HUDEP-2 (cell line): Measurements from ENCODE around the gene ARID3A.
"Not testable (repeated sequence)": the region's sequence is repeated elsewhere in the genome, so short reads cannot be mapped to it uniquely, and the experiment has no call there.

ENCODE experiments used
- DNase-seq, 76 experiments: peaks; one replicate each; lab custom pipeline; 2025; ENCODE audit not compliant: unreplicated experiment in 76 of 76; lab: John Stamatoyannopoulos, UW

The ARID3A gene

DNA sequence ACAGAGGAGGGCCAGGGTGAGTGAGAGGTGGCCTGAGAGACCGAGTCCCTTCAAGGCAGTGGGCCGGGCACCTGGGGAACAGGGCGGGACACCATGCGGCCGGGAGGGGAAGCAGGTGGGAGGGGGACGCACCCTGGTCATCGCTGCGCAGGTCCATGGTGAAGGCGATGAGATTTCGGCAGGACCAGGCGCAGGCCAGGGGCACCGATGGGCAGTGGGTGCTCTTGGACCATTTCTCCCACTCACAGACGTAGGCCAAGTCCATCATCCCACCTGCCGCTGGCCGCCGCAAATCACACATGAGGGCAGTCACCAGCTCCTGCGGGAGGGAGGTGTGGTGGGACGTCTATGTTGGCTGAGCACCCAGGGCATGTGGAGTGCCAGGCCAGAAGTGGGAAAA is 35.0 kb upstream of the ARID3A start:
- DNase-seq = no peak

DNA sequence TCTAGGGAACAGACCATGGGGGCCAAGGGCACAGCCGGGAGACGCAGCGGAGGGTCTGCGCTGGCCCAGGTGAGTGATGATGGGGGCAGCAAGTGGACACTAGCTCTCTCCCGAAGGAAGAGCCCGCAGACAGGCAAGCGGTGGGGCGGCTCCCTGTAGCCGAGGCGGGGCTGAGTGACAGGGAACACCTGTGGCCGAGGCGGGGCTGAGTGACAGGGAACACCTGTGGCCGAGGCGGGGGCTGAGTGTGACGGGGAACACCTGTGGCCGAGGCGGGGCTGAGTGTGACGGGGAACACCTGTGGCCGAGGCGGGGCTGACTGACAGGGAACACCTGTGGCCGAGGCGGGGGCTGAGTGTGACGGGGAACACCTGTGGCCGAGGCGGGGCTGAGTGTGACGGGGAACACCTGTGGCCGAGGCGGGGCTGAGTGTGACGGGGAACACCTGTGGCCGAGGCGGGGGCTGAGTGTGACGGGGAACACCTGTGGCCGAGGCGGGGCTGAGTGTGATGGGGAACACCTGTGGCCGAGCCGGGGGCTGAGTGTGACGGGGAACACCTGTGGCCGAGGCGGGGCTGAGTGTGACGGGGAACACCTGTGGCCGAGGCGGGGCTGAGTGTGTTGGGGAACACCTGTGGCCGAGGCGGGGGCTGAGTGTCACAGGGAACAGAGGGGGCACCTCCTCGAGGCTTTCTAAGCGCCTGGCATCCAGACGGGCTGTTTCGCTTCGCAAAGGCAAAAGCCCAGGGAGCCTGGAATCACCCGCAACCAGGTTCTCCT is 34.2 kb upstream of the ARID3A start:
- not testable (repeated sequence) for DNase-seq

DNA sequence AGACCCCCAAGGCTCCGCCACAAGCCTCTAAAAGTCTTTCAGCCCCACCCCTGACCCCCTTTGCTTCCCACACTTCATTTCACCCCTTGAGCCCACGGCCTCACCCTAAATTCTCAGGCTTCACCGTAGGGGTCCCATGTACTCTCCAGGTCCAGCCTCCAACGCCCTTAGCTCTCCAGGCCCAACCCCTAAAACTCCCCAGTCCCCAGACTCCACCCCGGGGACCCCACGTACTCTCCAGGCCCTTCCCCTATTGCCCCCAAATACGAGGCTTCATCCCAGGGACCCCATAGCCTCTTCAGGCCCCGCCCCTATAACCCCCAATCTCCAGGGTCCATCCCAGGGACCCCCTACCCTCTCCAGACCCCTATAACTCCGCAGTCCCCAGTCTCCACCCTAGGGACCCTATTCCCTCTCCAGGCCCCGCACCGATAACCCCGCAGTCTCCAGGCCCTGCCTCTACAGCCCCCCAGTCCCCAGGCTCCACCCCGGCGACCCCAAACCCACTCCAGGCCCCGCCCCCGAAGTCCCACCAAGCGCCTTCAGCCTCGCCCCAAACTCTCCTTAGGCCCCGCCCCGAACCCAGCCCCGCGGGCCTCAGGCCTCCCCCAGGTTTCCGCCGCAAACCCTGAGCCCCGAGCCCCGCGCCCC is 33.5 kb upstream of the ARID3A start:
- DNase-seq = peak in 11 of 76 experiments; percentile 23 to 56 (median 48)

GRCh38 chr19:892894-893689 is 32.7 kb upstream of the ARID3A start, which contains the start of the genes MED16 and RNU6-9:
TSS of gene MED16 (minus strand) at chr19:893187. CDS start at chr19:891131, 2,056 bp downstream.
TSS of gene RNU6-9 (plus strand) at chr19:893484.
- DNase-seq = peak in 72 of 76 experiments; percentile 61 to 96 (median 91)

GRCh38 chr19:896434-896833 is 29.4 kb upstream of the ARID3A start:
- DNase-seq = no peak

DNA sequence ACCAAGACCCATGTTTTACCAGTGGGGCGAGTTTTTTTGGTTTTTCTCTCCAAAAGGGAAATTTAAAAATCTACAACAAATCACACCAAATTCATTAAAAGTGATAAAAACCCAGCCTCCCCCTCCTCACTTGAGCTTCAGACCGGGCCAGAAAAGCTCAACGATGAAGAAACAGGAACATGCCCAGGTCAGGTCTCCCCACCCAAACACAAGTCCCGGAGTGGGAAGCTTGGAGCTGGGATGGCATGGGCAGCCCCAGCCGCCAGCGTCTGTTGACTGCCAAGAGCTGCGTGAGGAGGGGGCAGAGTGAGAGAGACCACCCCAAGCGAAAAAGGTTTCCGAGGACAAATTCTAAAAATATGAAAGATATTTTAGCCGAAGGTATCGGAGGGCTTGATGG is 28.8 kb upstream of the ARID3A start:
- no peak for DNase-seq

- no peak for DNase-seq
Measured at GRCh38 chr19:897442-898039, 28.3 kb upstream of the ARID3A start.

- peak in 1 of 76 experiments; percentile 32 for DNase-seq
Measured at GRCh38 chr19:898663-899062, 27.2 kb upstream of the ARID3A start.

DNA sequence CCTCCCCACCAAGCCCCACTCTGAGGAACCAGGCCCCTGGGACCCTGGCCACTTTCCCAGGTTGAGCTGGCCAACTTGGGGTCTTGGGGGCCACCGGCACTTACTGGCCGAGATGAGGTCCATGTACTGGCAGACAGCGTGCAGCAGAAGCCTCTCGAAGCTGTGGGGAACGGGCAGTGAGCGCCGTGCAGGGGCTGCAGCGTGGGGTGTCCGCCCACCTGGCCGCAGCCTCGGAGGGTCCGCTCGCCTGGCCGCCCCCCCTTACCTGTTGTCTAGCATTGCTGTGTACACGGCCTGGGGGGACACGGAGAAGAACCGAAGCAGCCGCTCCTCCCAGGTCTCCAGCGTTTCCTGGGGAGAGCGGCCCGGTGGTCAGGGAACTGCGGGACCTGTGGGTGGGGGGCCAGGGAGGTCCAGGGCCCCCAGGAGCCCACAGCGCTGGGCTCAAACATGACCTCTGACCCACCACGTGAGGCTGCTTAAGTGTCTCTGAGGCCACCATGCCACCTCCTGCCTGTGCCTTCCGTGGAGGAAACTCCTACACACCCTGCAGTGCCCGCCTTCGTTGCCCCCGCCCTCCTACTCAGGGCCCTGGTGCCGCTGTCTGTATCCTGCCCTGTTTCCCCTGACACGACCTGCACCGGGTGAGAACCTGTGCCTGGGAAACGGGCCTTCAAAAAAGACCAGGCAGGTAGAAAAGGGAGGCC is 26.3 kb upstream of the ARID3A start:
- DNase-seq = peak in 46 of 76 experiments; percentile 12 to 72 (median 44)

GRCh38 chr19:900043-900301 is 25.9 kb upstream of the ARID3A start:
- DNase-seq = peak in 6 of 76 experiments; percentile 29 to 69 (median 55)

- DNase-seq = peak in 55 of 76 experiments; percentile 30 to 87 (median 72)
Measured at GRCh38 chr19:900302-901111, 25.3 kb upstream of the ARID3A start.

DNA sequence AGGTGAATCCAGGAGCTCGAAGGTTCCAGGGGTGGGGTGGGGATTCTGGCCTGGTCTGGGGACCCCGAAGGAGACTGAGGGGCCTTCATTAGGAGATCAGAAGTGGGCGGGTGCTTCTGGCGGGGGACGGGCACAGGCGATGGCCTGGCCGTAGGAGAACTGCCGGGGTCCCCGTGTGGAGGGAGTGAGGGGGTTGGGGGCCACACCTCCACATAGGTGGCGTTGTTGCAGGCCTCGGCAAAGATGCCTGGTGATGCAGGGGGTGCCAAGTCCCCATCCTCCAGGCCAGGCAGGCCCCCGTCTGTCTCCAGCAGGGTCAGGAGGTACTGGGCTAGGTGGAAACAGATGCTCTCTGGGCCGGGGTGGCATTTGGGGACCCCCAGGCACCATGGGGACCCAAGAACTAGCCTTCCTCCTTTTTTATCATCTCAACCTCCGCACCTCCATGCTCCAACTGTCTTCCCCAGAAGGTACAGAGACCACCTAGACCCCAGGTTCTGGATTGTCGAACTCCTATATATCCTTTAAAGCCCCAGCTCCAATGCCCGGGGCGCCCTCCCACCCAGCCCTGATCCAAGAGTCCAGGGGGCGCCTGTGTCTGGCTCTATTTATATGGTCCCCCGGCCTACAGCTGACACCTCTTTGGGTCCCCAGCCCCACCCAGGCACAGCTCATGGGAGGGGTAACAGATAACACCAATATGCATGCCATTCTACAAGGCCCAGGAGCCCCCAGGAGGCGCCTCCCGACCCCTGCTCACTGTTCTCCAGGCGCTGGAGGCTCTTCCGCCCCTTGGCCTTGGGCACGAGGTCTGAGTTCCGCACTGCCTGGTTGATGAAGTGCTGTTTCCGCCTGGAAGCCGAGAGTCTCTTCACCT is 24.4 kb upstream of the ARID3A start:
- DNase-seq = no peak

- DNase-seq = no peak
Measured at GRCh38 chr19:902093-902370, 23.8 kb upstream of the ARID3A start.

DNA sequence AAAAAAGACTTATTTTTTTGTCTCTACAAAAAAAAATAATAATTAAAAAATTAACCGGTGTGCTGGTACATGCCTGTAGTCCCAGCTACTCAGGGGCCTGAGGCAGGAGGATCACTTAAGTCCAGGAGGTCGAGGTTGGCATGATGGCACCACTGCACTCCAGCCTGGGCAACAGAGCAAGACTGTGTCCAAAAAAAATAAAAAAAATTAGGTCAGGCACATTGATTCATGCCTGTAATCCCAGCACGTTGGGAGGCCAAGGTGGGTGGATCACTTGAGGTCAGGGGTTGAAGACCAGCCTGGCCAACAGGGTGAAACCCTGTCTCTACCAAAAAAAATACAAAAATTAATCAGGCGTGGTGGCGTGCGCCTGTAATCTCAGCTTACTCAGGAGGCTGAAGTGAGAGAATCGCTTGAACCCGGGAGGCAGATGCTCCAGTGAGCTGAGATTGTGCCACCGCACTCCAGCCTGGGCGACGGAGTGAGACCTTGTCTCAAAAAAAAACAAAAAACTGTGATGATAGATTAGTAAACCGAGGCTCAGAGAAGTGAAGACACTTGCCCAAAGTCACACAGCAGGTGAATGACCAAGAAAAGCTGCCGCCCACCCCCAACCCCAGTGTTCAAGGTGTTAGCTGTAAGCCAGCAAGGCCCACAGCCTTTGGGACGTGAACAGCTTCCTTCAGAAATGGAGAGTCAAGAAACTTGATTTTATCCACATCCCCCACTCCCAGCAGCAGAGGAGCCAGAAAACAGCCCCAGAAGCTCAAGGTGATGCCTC is 23.2 kb upstream of the ARID3A start:
- DNase-seq = no peak

DNA sequence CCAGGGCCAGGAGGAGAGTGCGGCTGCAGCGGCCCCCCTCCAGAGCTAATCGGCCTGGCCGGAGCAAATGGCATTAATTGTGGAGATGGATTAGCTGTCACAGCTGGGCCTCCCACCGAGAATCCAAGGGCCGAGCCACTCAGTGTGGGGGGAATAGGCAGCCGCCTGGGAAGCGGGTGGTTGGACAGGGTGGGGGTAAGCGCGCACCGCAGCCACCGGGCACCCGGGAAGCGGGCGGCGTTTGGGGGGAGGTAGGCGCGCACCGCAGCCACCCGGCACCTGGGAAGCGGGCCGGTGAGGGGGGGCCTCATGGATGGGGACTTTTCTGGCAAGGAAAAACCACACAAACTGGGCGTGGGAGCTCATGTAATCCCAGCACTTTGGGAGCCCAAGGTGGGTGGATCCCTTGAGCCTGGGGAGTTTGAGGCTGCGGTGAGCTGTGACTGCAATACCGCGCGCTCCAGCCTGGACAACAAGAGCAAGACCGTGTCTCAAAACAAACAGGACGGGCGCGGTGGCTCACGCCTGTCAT is 22.5 kb upstream of the ARID3A start:
- no peak for DNase-seq

DNA sequence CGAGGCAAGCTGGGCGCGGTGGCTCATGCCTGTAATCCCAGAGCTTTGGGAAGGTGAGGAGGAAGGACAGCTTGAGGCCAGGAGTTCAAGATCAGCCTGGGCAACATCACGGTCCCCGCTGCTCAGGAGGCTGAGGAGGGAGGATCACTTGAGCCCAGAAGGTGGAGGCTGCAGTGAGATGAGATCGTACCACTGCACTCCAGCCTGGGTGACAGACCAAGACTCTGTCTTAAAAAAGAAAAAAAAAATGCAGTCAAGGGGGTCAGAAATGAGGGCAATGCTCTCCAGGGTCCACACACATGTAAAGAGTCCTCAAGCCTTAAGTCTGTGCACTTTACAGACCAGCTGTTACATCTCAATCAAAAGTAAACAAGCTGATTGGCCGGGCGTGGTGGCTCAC is 21.3 kb upstream of the ARID3A start:
- DNase-seq = no peak

DNA sequence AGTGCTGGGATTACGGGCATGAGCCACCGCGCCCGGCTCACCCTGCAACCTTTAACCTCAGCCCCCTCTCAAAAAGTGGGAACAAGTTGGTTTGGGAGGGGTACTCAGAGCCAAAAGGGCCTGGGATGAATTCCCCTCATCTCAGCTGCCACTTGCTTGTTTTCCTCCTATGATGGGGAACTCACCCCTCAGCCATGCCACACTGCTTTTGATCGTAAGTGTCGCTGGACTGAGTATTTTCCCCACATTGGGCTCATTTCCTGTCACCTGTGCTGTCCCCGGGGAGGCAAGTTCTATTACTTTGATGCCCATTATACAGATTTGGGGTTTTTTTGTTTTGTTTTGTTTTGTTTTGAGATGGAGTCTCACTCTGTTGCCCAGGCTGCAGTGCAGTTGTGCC is 19.4 kb upstream of the ARID3A start:
- DNase-seq = no peak
